Vagina (tissue), 2 donors: ENCODE results near the gene HNRNPH2.

Experiments used
- CTCF ChIP-seq, 3 experiments: fragments of 450-650 bp in 2 of 3; fragments of 200-600 bp in 1 of 3; sonication (generic) in 1 of 3; IDR thresholded peaks; one replicate each; pipeline ENCODE4 v1.5.1; 2017 to 2019; ENCODE audit warnings: antibody characterized with exemption in 3 of 3, mild to moderate bottlenecking in 2 of 3, moderate library complexity in 2 of 3
- POLR2A ChIP-seq, 2 donors: fragments of 450-650 bp; IDR thresholded peaks; one replicate each; pipeline ENCODE4 v1.6.1; 2017; ENCODE audit warnings: antibody characterized with exemption in 2 of 2, mild to moderate bottlenecking in 2 of 2, moderate library complexity in 2 of 2
- POLR2AphosphoS5 ChIP-seq, 2 donors: sonication (generic); formaldehyde crosslinking; IDR thresholded peaks; one replicate each; pipeline ENCODE4 v1.9.0; 2017; ENCODE audit warnings: antibody characterized with exemption in 2 of 2, mild to moderate bottlenecking in 2 of 2, low read depth in 1 of 2; ENCODE audit not compliant: insufficient read depth in 1 of 2

- TF ChIP-seq POLR2A (IDR thresholded peaks at IDR 0.05) = no peak
- no peak for TF ChIP-seq CTCF (IDR thresholded peaks at IDR 0.05)
- no peak for TF ChIP-seq POLR2AphosphoS5 (IDR thresholded peaks at IDR 0.05; ENCODE audit: insufficient read depth in 1 of 2, low read depth in 1 of 2)
These were observed 41.3 kb downstream of the HNRNPH2 start for GRCh38 chrX:101449279-101449678.
